ENCODE data around the gene SLC22A1. TPM values are rescaled to one million over a fixed set of nuclear protein-coding genes. Genes with fewer than 3 reads are reported as not detected.

SLC22A1 gene
- total and polyA plus RNA-seq, 11 donors = 0.10 to 1.4 (median 0.32) TPM; not detected in 4

DNA sequence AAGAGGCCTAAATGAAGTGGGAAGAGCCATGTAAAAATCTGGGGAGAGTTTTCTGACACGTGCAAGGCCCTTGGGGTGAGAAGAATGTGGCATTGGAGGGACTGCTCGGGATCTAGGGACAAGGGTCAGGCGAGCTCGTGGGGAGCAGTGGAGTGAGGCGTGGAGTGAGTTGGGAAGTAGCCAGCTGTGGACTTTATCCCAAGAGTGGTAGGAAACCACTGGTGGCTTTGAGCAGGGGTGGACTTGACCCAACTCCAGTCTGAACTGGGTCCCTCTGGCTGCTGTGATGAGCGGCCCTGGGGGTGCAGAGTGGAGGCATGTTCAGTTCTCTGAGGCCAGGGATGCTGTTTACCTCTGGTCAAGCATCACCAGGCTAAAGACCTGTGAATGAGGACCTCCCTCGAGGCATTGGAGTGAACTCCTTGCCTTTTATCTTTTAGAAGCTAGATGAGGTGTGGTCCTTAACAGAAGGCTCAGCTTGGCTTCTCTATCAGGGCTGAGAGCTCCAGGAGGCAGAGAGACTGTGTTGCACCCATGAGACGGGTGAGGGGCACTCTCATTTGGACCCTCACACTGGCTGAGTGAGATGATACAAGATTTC is 20.6 kb downstream of the SLC22A1 start:
- WGBS, 4 donors = 87 to 90% (median 89%) methylated on average over 7 to 8 of the region's 8 CpGs
- TF ChIP-seq, protein P1, sequence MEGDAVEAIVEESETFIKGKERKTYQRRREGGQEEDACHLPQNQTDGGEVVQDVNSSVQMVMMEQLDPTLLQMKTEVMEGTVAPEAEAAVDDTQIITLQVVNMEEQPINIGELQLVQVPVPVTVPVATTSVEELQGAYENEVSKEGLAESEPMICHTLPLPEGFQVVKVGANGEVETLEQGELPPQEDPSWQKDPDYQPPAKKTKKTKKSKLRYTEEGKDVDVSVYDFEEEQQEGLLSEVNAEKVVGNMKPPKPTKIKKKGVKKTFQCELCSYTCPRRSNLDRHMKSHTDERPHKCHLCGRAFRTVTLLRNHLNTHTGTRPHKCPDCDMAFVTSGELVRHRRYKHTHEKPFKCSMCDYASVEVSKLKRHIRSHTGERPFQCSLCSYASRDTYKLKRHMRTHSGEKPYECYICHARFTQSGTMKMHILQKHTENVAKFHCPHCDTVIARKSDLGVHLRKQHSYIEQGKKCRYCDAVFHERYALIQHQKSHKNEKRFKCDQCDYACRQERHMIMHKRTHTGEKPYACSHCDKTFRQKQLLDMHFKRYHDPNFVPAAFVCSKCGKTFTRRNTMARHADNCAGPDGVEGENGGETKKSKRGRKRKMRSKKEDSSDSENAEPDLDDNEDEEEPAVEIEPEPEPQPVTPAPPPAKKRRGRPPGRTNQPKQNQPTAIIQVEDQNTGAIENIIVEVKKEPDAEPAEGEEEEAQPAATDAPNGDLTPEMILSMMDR (IDR thresholded peaks at IDR 0.05) = no peak
- TF ChIP-seq POLR2A (IDR thresholded peaks at IDR 0.05) = no peak
- H3K27me3 ChIP-seq = no peaks in the 10 kb centered on the region
- intact Hi-C loops (cut with DNase I) = no loop called here
- DNase-seq = no peak
- H3K4me1 ChIP-seq = peaks cover 0 to 14% (median under 1%) of the 10 kb centered on the region in 12 donors
- ATAC-seq = no peak
- peaks cover 0 to 6% (median 0%) of the 10 kb centered on the region in 12 donors for H3K9me3 ChIP-seq
- H3K36me3 ChIP-seq = no peaks in the 10 kb centered on the region
- no peak overlapping the region for H3K4me3 ChIP-seq
- peak overlapping the region in 1 of 12 donors; percentile 83 for H3K27ac ChIP-seq

DNA sequence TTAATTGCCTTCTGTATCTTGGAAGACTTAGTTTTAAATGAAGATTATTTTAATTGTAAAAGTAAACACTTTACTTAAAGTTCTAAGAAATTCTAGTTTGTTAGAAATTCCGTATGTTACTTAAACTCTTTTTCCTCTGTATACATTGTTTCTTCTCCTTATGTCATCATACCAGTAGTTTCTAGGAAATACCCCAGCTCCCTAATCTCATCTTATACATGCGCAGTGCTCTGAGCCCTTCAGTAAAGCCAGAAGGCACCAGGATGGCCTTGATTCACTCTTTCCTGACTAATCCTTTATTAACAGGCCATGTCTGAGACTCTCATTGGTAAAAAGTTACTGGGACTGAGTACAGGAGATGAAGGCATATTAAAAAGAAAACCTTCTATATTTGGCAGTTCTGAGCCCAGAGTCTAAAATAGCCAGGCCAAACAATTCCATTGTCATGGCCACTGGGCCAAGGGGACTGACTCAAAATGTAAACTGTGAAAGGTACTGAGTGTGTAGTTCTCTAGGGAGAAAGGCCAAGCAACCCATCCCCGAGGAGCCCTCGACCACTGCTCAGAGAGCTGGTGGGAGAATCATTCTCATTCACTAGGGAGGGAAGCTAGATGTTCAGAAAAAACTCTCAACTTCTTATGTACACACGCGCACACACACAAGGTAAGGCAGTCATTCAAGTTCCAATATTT is 25.0 kb downstream of the SLC22A1 start:
- WGBS, 4 donors = 89 to 96% (median 95%) methylated on average over 6 of the region's 6 CpGs
- DNase-seq = no peak
- intact Hi-C loops (cut with DNase I) = no loop called here
- Histone ChIP-seq H3K4me3 (no peak overlapping the region), H3K9me3 (peaks cover 0 to 10% (median 0%) of the 10 kb centered on the region in 12 donors), H3K36me3 (no peaks in the 10 kb centered on the region), H3K27ac (peak overlapping the region in 1 of 12 donors; percentile 77), H3K27me3 (no peaks in the 10 kb centered on the region), H3K4me1 (peaks cover 0 to 8% (median 0%) of the 10 kb centered on the region in 12 donors)
- no peak for ATAC-seq
- TF ChIP-seq POLR2A (IDR thresholded peaks at IDR 0.05) = no peak
- TF ChIP-seq, protein P1 (IDR thresholded peaks at IDR 0.05) = no peak

DNA sequence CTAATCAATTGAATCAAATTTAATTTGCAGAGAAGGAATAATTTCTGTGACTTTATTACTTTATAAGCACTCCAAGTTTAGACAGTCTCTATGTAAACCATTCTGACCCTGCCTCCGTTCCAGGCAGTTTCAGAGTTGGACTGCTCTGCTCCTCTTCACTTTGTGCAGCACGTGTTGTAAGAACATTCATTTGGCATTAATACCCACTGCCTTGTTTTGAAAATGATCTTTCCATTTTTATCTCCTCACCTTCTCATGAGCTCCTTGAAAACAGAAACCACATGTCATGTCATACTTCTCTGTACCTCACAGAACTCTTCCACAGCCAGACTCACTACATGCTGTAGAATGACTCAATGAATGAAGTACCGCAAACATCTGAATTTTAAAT is 25.5 kb downstream of the SLC22A1 start:
- no peaks in the 10 kb centered on the region for H3K27me3 ChIP-seq
- peaks cover 0 to 8% (median 0%) of the 10 kb centered on the region in 12 donors for H3K4me1 ChIP-seq
- no peak for TF ChIP-seq POLR2A (IDR thresholded peaks at IDR 0.05)
- TF ChIP-seq, protein P1 (IDR thresholded peaks at IDR 0.05) = no peak
- H3K27ac ChIP-seq = peak overlapping the region in 1 of 12 donors; percentile 77
- H3K4me3 ChIP-seq = no peak overlapping the region
- H3K36me3 ChIP-seq = no peaks in the 10 kb centered on the region
- H3K9me3 ChIP-seq = peaks cover 0 to 10% (median 0%) of the 10 kb centered on the region in 12 donors
- peak; percentile 36 to 58 (median 43) for ATAC-seq
- intact Hi-C loops (cut with DNase I) = no loop called here
- 70 to 75% (median 71%) methylated on average over 3 of the region's 3 CpGs for WGBS, 4 donors
- DNase-seq = no peak

DNA sequence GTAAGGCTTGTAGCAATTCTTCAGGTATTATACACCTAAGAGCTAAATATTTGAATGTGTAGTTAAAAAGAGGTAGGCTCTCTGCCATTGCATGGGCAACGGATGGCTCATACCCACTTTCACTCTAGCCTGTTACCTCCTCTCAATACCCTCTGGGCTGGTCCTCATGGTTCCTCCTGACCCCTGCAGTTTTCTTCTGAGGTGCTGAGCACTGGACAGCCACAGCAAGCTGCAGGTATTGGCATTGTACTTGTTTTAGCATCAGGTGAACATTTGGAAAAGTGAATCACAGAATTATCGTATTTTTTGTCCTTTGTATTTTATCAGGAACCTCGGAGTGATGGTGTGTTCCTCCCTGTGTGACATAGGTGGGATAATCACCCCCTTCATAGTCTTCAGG is 32.9 kb downstream of the SLC22A1 start:
- TF ChIP-seq, protein P1 (IDR thresholded peaks at IDR 0.05) = no peak
- no peak for TF ChIP-seq POLR2A (IDR thresholded peaks at IDR 0.05)
- WGBS, 4 donors = 92 to 96% (median 95%) methylated on average over 3 of the region's 3 CpGs
- ATAC-seq (no peak), DNase-seq (no peak)
- Histone ChIP-seq H3K4me1 (no peaks in the 10 kb centered on the region), H3K9me3 (peaks cover 0 to 19% (median 0%) of the 10 kb centered on the region in 12 donors), H3K27ac (no peak overlapping the region), H3K27me3 (no peaks in the 10 kb centered on the region), H3K36me3 (no peaks in the 10 kb centered on the region), H3K4me3 (no peak overlapping the region)
- intact Hi-C loops (cut with DNase I) = no loop called here
